Prostate gland (tissue), 2 donors: ENCODE data around the gene DNAH14. TPM values are rescaled to one million over a fixed set of nuclear protein-coding genes. Genes with fewer than 3 reads are reported as not detected.

Experiments
- DNase-seq: peaks from one replicate; pipeline ENCODE4 v3.0.0-alpha.2; 2019; ENCODE audit warnings: low spot score
- H3K27ac ChIP-seq, 2 donors: fragments of 200-600 bp; sonication (generic); 2 replicates each; pipeline ENCODE4 v1.5.1; 2017 to 2019
- H3K27me3 ChIP-seq: fragments of 200-600 bp; sonication (generic); replicated peaks from 2 replicates; pipeline ENCODE4 v1.5.1; 2019; ENCODE audit not compliant: insufficient read depth
- H3K36me3 ChIP-seq, 2 donors: fragments of 200-600 bp; sonication (generic); 1 replicate in 1 of 2; 2 replicates in 1 of 2; pipeline versions ENCODE4 v1.5.1 to v1.8.1; 2017 to 2019
- H3K4me1 ChIP-seq: fragments of 200-600 bp; sonication (generic); replicated peaks from 2 replicates; pipeline ENCODE4 v1.5.1; 2019
- H3K4me3 ChIP-seq, 2 donors: fragments of 200-600 bp; sonication (generic); 2 replicates each; pipeline ENCODE4 v1.5.1; 2017 to 2019
- H3K9me3 ChIP-seq: fragments of 200-600 bp; sonication (generic); 2 replicates; pipeline ENCODE4 v1.5.1; 2017
- CTCF ChIP-seq, 4 experiments: fragments of 200-600 bp in 2 of 4; fragments of 450-650 bp in 2 of 4; sonication (generic) in 2 of 4; IDR thresholded peaks; 1 replicate in 3 of 4; 2 replicates in 1 of 4; pipeline ENCODE4 v1.5.1; 2016 to 2019; ENCODE audit warnings: antibody characterized with exemption in 4 of 4, mild to moderate bottlenecking in 2 of 4, moderate library complexity in 2 of 4
- POLR2A ChIP-seq: fragments of 450-650 bp; IDR thresholded peaks from one replicate; pipeline ENCODE4 v1.6.1; 2016; ENCODE audit warnings: antibody characterized with exemption, mild to moderate bottlenecking
- POLR2AphosphoS5 ChIP-seq: sonication (generic); formaldehyde crosslinking; IDR thresholded peaks from one replicate; pipeline ENCODE4 v1.6.1; 2017; ENCODE audit warnings: antibody characterized with exemption
- WGBS: methylation state at CpG from one replicate; pipeline ENCODE4 v1.1.5; 2018; 5-methylcytosine and 5-hydroxymethylcytosine counted together
- intact Hi-C: fragments of 100-400 bp; cut with DNase I; formaldehyde crosslinking; loops from one replicate; pipeline ENCODE4 v1.14.2; 2022
- total RNA-seq, 2 donors: library from RNA; depleted of rRNA; stranded (reverse); fragments of >200 nt; gene quantifications; one replicate each; pipeline ENCODE4 v1.1.0, GENCODE V29; 2016

DNAH14 gene
- total RNA-seq, 2 donors from 2014 or later = 16.5 to 26.8 TPM

DNA sequence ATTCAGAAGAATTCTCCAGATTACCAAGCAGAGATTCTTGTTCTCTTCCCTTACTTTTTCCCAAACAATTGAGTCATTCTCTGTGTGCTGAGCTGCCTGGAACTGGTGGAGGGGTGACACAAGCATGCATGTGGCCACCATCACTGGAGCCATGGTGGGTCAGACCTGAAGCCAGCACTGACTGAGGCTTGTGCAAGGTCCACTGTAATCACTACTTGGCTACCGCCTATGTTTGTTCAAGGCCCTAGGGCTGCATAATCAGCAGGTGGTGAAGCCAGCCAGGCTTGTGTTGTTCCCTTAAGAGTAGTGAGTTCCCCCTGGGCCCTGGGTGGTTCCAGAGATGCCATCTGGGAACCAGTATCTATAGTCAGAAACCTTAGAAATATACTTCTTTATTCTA, 183.8 kb downstream of the DNAH14 start:
- no peaks in the 10 kb centered on the region for H3K36me3 ChIP-seq
- no peaks in the 10 kb centered on the region for H3K9me3 ChIP-seq
- intact Hi-C loops = no loop called here
- TF ChIP-seq POLR2A (no peak), POLR2AphosphoS5 (no peak), CTCF (IDR thresholded peaks at IDR 0.05) (no peak)
- no peak overlapping the region for H3K27ac ChIP-seq
- no peaks in the 10 kb centered on the region for H3K4me1 ChIP-seq
- no peak for DNase-seq
- no peaks in the 10 kb centered on the region for H3K27me3 ChIP-seq
- H3K4me3 ChIP-seq = no peak overlapping the region
- WGBS = 86% methylated on average over 1 of the region's 1 CpG

GRCh38 chr1:225114354-225114990, 185.0 kb downstream of the DNAH14 start:
- no peak for TF ChIP-seq POLR2A
- TF ChIP-seq CTCF (IDR thresholded peaks at IDR 0.05) = no peak
- no peak for TF ChIP-seq POLR2AphosphoS5
- Histone ChIP-seq H3K27ac (no peak overlapping the region), H3K4me1 (no peaks in the 10 kb centered on the region), H3K4me3 (no peak overlapping the region), H3K27me3 (no peaks in the 10 kb centered on the region), H3K36me3 (no peaks in the 10 kb centered on the region), H3K9me3 (no peaks in the 10 kb centered on the region)
- WGBS = 100% methylated on average over 1 of the region's 1 CpG
- DNase-seq = no peak
- intact Hi-C loops = no loop called here

DNA sequence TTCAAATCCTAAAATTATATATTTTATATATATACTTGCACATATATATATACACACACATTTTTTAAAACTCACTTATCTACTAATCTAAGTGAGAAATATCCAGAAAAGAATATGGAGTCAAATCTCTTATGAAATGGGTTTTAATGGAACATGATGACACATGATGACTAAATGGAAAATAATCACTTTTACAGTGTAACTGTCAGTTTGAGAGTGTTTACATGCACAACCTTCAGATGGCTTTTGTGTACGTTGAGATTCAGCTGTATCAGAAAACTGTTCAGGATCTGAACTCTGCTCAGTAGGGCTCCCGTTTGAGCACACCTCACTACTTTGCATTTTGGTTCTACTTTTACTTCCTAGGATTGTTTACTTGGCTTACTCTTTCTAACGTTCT, 189.8 kb downstream of the DNAH14 start:
- 48% methylated on average over 3 of the region's 3 CpGs for WGBS
- no peak overlapping the region for H3K27ac ChIP-seq
- intact Hi-C loops = no loop called here
- TF ChIP-seq CTCF (IDR thresholded peaks at IDR 0.05) (no peak), POLR2A (no peak), POLR2AphosphoS5 (no peak)
- no peaks in the 10 kb centered on the region for H3K27me3 ChIP-seq
- H3K36me3 ChIP-seq = no peaks in the 10 kb centered on the region
- no peaks in the 10 kb centered on the region for H3K9me3 ChIP-seq
- DNase-seq = no peak
- no peak overlapping the region for H3K4me3 ChIP-seq
- no peaks in the 10 kb centered on the region for H3K4me1 ChIP-seq

GRCh38 chr1:225121095-225121494, 191.6 kb downstream of the DNAH14 start:
- 96% methylated on average over 2 of the region's 2 CpGs for WGBS
- Histone ChIP-seq H3K27ac (no peak overlapping the region), H3K4me3 (no peak overlapping the region), H3K36me3 (no peaks in the 10 kb centered on the region), H3K9me3 (no peaks in the 10 kb centered on the region), H3K4me1 (no peaks in the 10 kb centered on the region), H3K27me3 (no peaks in the 10 kb centered on the region)
- no peak for DNase-seq
- intact Hi-C loops = no loop called here
- no peak for TF ChIP-seq POLR2AphosphoS5
- TF ChIP-seq CTCF (IDR thresholded peaks at IDR 0.05) = no peak
- no peak for TF ChIP-seq POLR2A

- no peak overlapping the region for H3K27ac ChIP-seq
- H3K9me3 ChIP-seq = no peaks in the 10 kb centered on the region
- no peaks in the 10 kb centered on the region for H3K4me1 ChIP-seq
- H3K27me3 ChIP-seq = no peaks in the 10 kb centered on the region
- WGBS = 96% methylated on average over 1 of the region's 1 CpG
- no peak overlapping the region for H3K4me3 ChIP-seq
- no peak for TF ChIP-seq POLR2AphosphoS5
- no peak for TF ChIP-seq POLR2A
- no peak for TF ChIP-seq CTCF (IDR thresholded peaks at IDR 0.05)
- DNase-seq = no peak
- H3K36me3 ChIP-seq = no peaks in the 10 kb centered on the region
- intact Hi-C loops = no loop called here
These were observed 202.4 kb downstream of the DNAH14 start for GRCh38 chr1:225131869-225132268.
